H1 (cell line): Measurements from ENCODE around the gene ELMO3. TPM values are rescaled to one million over a fixed set of nuclear protein-coding genes. Genes with fewer than 3 reads are reported as not detected.

ENCODE experiments used
- CTCF ChIA-PET: fragments of 300-600 bp; sonication (Branson Sonifier 250); formaldehyde crosslinking; loops from one replicate; lab custom pipeline; 2021; ENCODE audit not compliant: partially characterized antibody; lab: Charles Lee
- POLR2A ChIA-PET: fragments of 300-600 bp; sonication (Branson Sonifier 250); formaldehyde crosslinking; loops from one replicate; lab custom pipeline; 2021; ENCODE audit warnings: inconsistent platforms; ENCODE audit not compliant: partially characterized antibody; lab: Charles Lee
- DNase-seq, 2 experiments: peaks; one replicate each; pipeline versions ENCODE4 v3.0.0 to v3.0.0-alpha.2; 2010 to 2022; ENCODE audit warnings: low spot score in 2 of 2, low read depth in 1 of 2, mixed read lengths in 1 of 2
- FAIRE-seq: peaks from 2 replicates; lab custom pipeline; 2011; peaks lifted over from hg19 to GRCh38; lab: Jason Lieb, UNC
- H2AFZ ChIP-seq: 2 replicates; pipeline ENCODE4 v1.8.1; 2012; ENCODE audit warnings: low read length, inconsistent platforms
- H2AK5ac ChIP-seq: 2 replicates; pipeline ENCODE4 v1.6.1; 2013; ENCODE audit warnings: low read depth, low read length
- H2BK120ac ChIP-seq: replicated peaks from 2 replicates; pipeline ENCODE3; 2013; ENCODE audit warnings: low read depth, low read length, inconsistent platforms
- H2BK12ac ChIP-seq: 2 replicates; pipeline ENCODE4 v1.6.1; 2013; ENCODE audit warnings: low read depth, low read length
- H2BK15ac ChIP-seq: 2 replicates; pipeline ENCODE4 v1.6.1; 2013; ENCODE audit warnings: low read length
- H2BK20ac ChIP-seq: 2 replicates; pipeline ENCODE4 v1.6.1; 2013; ENCODE audit warnings: low read length
- H2BK5ac ChIP-seq: 2 replicates; pipeline ENCODE4 v1.6.1; 2013; ENCODE audit warnings: low read depth, low read length
- H3K14ac ChIP-seq: 2 replicates; pipeline ENCODE4 v1.6.1; 2013; ENCODE audit warnings: inconsistent platforms; ENCODE audit not compliant: insufficient read length
- H3K18ac ChIP-seq: 2 replicates; pipeline ENCODE4 v1.6.1; 2013; ENCODE audit warnings: low read length; ENCODE audit errors: extremely low read depth
- H3K23ac ChIP-seq: 2 replicates; pipeline ENCODE4 v1.6.1; 2013; ENCODE audit warnings: inconsistent platforms; ENCODE audit not compliant: insufficient read length
- H3K23me2 ChIP-seq: 2 replicates; pipeline ENCODE4 v1.6.1; 2013; ENCODE audit warnings: low read depth, low read length
- H3K27ac ChIP-seq: 2 replicates; pipeline ENCODE4 v1.6.1; 2011; ENCODE audit warnings: low read depth, low read length, inconsistent platforms
- H3K27me3 ChIP-seq, 4 experiments: replicated peaks in 1 of 4; 1 replicate in 1 of 4; 2 replicates in 3 of 4; pipeline versions ENCODE4 v1.6.1 to v1.8.1; 2011 to 2013; ENCODE audit warnings: low read length in 3 of 4, mild to moderate bottlenecking in 3 of 4, inconsistent platforms in 2 of 4, mixed read lengths in 2 of 4, moderate library complexity in 1 of 4; ENCODE audit not compliant: control insufficient read depth in 3 of 4, insufficient read depth in 3 of 4; ENCODE audit errors: extremely low read depth in 1 of 4
- H3K36me3 ChIP-seq, 4 experiments: 2 replicates each; pipeline versions ENCODE4 v1.6.1 to v1.8.1; 2011 to 2013; ENCODE audit warnings: mild to moderate bottlenecking in 4 of 4, low read length in 3 of 4, moderate library complexity in 2 of 4, control low read depth in 1 of 4, inconsistent platforms in 1 of 4; ENCODE audit not compliant: insufficient read depth in 4 of 4, control insufficient read depth in 2 of 4
- H3K4ac ChIP-seq: replicated peaks from 2 replicates; pipeline ENCODE3; 2013; ENCODE audit warnings: low read length, low read depth, mixed read lengths, inconsistent platforms; ENCODE audit not compliant: insufficient read length
- H3K4me1 ChIP-seq, 4 experiments: replicated peaks in 1 of 4; 1 replicate in 1 of 4; 2 replicates in 3 of 4; pipeline versions ENCODE4 v1.6.1 to v1.8.1; 2011 to 2013; ENCODE audit warnings: low read length in 3 of 4, inconsistent platforms in 2 of 4, mixed read lengths in 1 of 4; ENCODE audit not compliant: insufficient read depth in 4 of 4, control insufficient read depth in 3 of 4
- H3K4me2 ChIP-seq, 2 experiments: 2 replicates each; pipeline versions ENCODE4 v1.6.1 to v1.8.1; 2011 to 2013; ENCODE audit warnings: low read depth in 2 of 2, low read length in 2 of 2, control low read depth in 1 of 2, inconsistent platforms in 1 of 2, mild to moderate bottlenecking in 1 of 2; ENCODE audit not compliant: insufficient read depth in 1 of 2
- H3K4me3 ChIP-seq, 4 experiments: fragments of 200-600, 300-600 bp in 1 of 4; sonication (generic), shearing (Covaris generic), sonication (Bioruptor Twin) in 1 of 4; 2 replicates each; pipeline versions ENCODE4 v1.5.1 to v1.8.1; 2011 to 2016; ENCODE audit warnings: low read length in 4 of 4, low read depth in 3 of 4, control low read depth in 2 of 4, inconsistent platforms in 2 of 4, mild to moderate bottlenecking in 2 of 4, mixed read lengths in 1 of 4, moderate library complexity in 1 of 4; ENCODE audit not compliant: insufficient read depth in 2 of 4; ENCODE audit errors: extremely low read depth in 1 of 4
- H3K56ac ChIP-seq: replicated peaks from 2 replicates; pipeline ENCODE3; 2013; ENCODE audit warnings: low read depth, mild to moderate bottlenecking, mixed read lengths, low read length, inconsistent platforms; ENCODE audit not compliant: insufficient read length
- H3K79me1 ChIP-seq: 2 replicates; pipeline ENCODE4 v1.6.1; 2013; ENCODE audit warnings: low read depth, low read length, control low read depth
- H3K79me2 ChIP-seq, 2 experiments: 2 replicates each; pipeline versions ENCODE4 v1.6.1 to v1.8.1; 2012 to 2013; ENCODE audit warnings: low read length in 2 of 2, mild to moderate bottlenecking in 2 of 2, inconsistent platforms in 1 of 2; ENCODE audit not compliant: insufficient read depth in 2 of 2, control insufficient read depth in 1 of 2
- H3K9ac ChIP-seq, 4 experiments: replicated peaks in 1 of 4; 1 replicate in 1 of 4; 2 replicates in 3 of 4; pipeline versions ENCODE4 v1.6.1 to v1.8.1; 2011 to 2013; ENCODE audit warnings: low read depth in 3 of 4, low read length in 3 of 4, control low read depth in 2 of 4, mild to moderate bottlenecking in 2 of 4, moderate library complexity in 2 of 4, inconsistent platforms in 1 of 4; ENCODE audit errors: extremely low read depth in 1 of 4
- H3K9me3 ChIP-seq, 2 experiments: 2 replicates each; pipeline versions ENCODE4 v1.6.1 to v1.8.1; 2012 to 2013; ENCODE audit warnings: mild to moderate bottlenecking in 2 of 2, moderate library complexity in 2 of 2, control low read depth in 1 of 2, inconsistent platforms in 1 of 2, low read depth in 1 of 2, low read length in 1 of 2, mixed read lengths in 1 of 2; ENCODE audit not compliant: insufficient read depth in 2 of 2
- H4K20me1 ChIP-seq, 2 experiments: replicated peaks in 1 of 2; 2 replicates each; pipeline versions ENCODE3 to v1.8.1; 2011 to 2013; ENCODE audit warnings: inconsistent platforms in 2 of 2, low read length in 2 of 2, mild to moderate bottlenecking in 1 of 2; ENCODE audit not compliant: insufficient read depth in 2 of 2, control insufficient read depth in 1 of 2
- H4K5ac ChIP-seq: 2 replicates; pipeline ENCODE4 v1.6.1; 2013; ENCODE audit warnings: low read length, low read depth, mixed read lengths, inconsistent platforms; ENCODE audit not compliant: insufficient read length
- H4K8ac ChIP-seq: 2 replicates; pipeline ENCODE4 v1.8.0; 2013; ENCODE audit warnings: mild to moderate bottlenecking, moderate library complexity, low read length, inconsistent platforms; ENCODE audit not compliant: insufficient read depth; ENCODE audit errors: extremely low read depth
- H4K91ac ChIP-seq: replicated peaks from 2 replicates; pipeline ENCODE3; 2013; ENCODE audit warnings: low read length, mixed read lengths, inconsistent platforms; ENCODE audit not compliant: insufficient read length
- ASH2L ChIP-seq: fragments of 200-600, 300-600 bp; sonication (generic); IDR thresholded peaks from one replicate; pipeline ENCODE4 v1.7.1; 2017; ENCODE audit warnings: low read length
- ATF3 ChIP-seq: IDR thresholded peaks from 2 replicates; pipeline ENCODE4 v1.6.1; 2011; ENCODE audit warnings: low read depth, mild to moderate bottlenecking, low read length; ENCODE audit not compliant: insufficient read depth
- CREB1 ChIP-seq: IDR thresholded peaks from 2 replicates; pipeline ENCODE4 v1.6.1; 2012; ENCODE audit warnings: inconsistent platforms
- EZH2 ChIP-seq: fragments of 200-600 bp; sonication (generic); IDR thresholded peaks from 2 replicates; pipeline ENCODE4 v1.7.1; 2012; ENCODE audit warnings: low read depth, mild to moderate bottlenecking, moderate library complexity, low read length, inconsistent platforms; ENCODE audit not compliant: severe bottlenecking
- GTF2F1 ChIP-seq: IDR thresholded peaks from 2 replicates; pipeline ENCODE4 v1.6.1; 2012; ENCODE audit warnings: low read depth, low read length, improper control_type of control experiment, borderline replicate concordance
- HDAC6 ChIP-seq: IDR thresholded peaks from one replicate; pipeline ENCODE4 v1.7.1; 2012; ENCODE audit warnings: low read depth, mild to moderate bottlenecking, inconsistent platforms, low read length, moderate library complexity
- JUND ChIP-seq: IDR thresholded peaks from 2 replicates; pipeline ENCODE4 v1.6.1; 2011; ENCODE audit warnings: mild to moderate bottlenecking, improper control_type of control experiment, low read length
- MAX ChIP-seq: IDR thresholded peaks from 2 replicates; pipeline ENCODE4 v1.6.1; 2012; ENCODE audit warnings: inconsistent platforms
- SIN3A ChIP-seq, 2 experiments: IDR thresholded peaks in 1 of 2; conservative IDR thresholded peaks in 1 of 2; 2 replicates each; pipeline ENCODE4 v1.6.1; 2011 to 2012; ENCODE audit warnings: low read length in 2 of 2, improper control_type of control experiment in 1 of 2, low read depth in 1 of 2, mild to moderate bottlenecking in 1 of 2
- WGBS, 2 experiments: shearing (Covaris generic) in 1 of 2; methylation state at CpG; one replicate each; pipeline versions ENCODE4 v1.1.6 to v1.1.7; 2013 to 2015; ENCODE audit warnings: low lambda C conversion rate in 2 of 2, mixed read lengths in 2 of 2, inconsistent platforms in 1 of 2, low coverage in 1 of 2, missing lambda C conversion rate in 1 of 2; ENCODE audit not compliant: insufficient replicate concordance in 2 of 2, insufficient coverage in 1 of 2, insufficient read length in 1 of 2; ENCODE audit errors: extremely low coverage in 1 of 2, missing lambda C conversion rate in 1 of 2; 5-methylcytosine and 5-hydroxymethylcytosine counted together
- polyA plus RNA-seq, 7 experiments: library from polyadenylated mRNA; depleted of rRNA in 3 of 7; stranded (reverse) in 5 of 7; unstranded in 2 of 7; fragments of >200 nt in 5 of 7; fragments of 200-250 nt in 2 of 7; gene quantifications; 1 replicate in 5 of 7; 2 replicates in 1 of 7; 4 replicates in 1 of 7; pipeline versions ENCODE4 v1.2.1 to v1.2.3, GENCODE V29; 2011 to 2013; ENCODE audit warnings: missing spikeins in 2 of 7, mixed read lengths in 2 of 7
- total RNA-seq: library from RNA; stranded (reverse); fragmentation: NEBNext Ultra II Directional; extraction: Animal tissue kit (Norgen Biotek cat#: 25700); gene quantifications from 2 replicates; pipeline ENCODE4 v1.2.1, GENCODE V29; 2021

Gene ELMO3
- total and polyA plus RNA-seq, 2 of the 8 experiments (the other 6 are each of a cell fraction or from before 2014, with no cell fraction given), result 9.6 to 10.9 TPM

GRCh38 chr16:67248401-67249177 lies 49.7 kb downstream of the ELMO3 start, which contains the start of gene SLC9A5:
Gene SLC9A5 (plus strand): TSS chr16:67248979. CDS start chr16:67249015, 36 bp downstream.
- H2BK20ac ChIP-seq, result no peak within 1 kb of the TSS
- H3K18ac ChIP-seq, result peak within 1 kb of the TSS; percentile 65
- H2BK5ac ChIP-seq, result 0 out of 2 replicates have a peak within 1 kb of the TSS, but pooled peaks have one; percentile 9
- H4K8ac ChIP-seq, result peak within 1 kb of the TSS; percentile 84
- H2AK5ac ChIP-seq, result no peak within 1 kb of the TSS
- peaks cover 0 to 2% (median 0%) of the 10 kb centered on the region in 4 experiments; a peak in 2 of 8 replicates for H3K36me3 ChIP-seq
- peak in 1 of 2 experiments; percentile 75 for DNase-seq
- peak within 1 kb of the TSS; percentile 51 for H4K91ac ChIP-seq
- peak within 1 kb of the TSS; percentile 73 for H3K4ac ChIP-seq
- H2BK15ac ChIP-seq, result 0 out of 2 replicates have a peak within 1 kb of the TSS, but pooled peaks have one; percentile 0
- peaks cover 5% of the 10 kb centered on the region; the same call in 1 of the 2 replicates for H3K79me1 ChIP-seq
- peaks cover 0 to 21% (median 13%) of the 10 kb centered on the region in 4 experiments; a peak in 5 of 7 replicates for H3K27me3 ChIP-seq
- H3K23ac ChIP-seq, result no peak within 1 kb of the TSS
- H3K56ac ChIP-seq, result peak within 1 kb of the TSS; percentile 60
- peak within 1 kb of the TSS; percentile 19 for H3K14ac ChIP-seq
- no peak for FAIRE-seq
- H3K4me1 ChIP-seq, result peaks cover 9 to 30% (median 13%) of the 10 kb centered on the region in 4 experiments
- H3K4me3 ChIP-seq, result peak within 1 kb of the TSS; percentile 55 to 71 (median 66)
- H4K20me1 ChIP-seq, result peaks cover 0 to 3% of the 10 kb centered on the region in 2 experiments
- ChIA-PET POLR2A (interaction anchor here (1.0 to 6.8 kb wide), 10 partner anchors 10 to 222 kb away, joined by 3 to 111 read pairs (median 6); no protein-coding TSS in a partner anchor), CTCF (interaction anchor here (0.8 to 4.4 kb wide), 11 partner anchors 11 to 145 kb away, joined by 3 to 33 read pairs (median 5); partner anchors contain the start of genes KCTD19 and LRRC36)
- H3K27ac ChIP-seq, result no peak within 1 kb of the TSS
- H2BK12ac ChIP-seq, result 0 out of 2 replicates have a peak within 1 kb of the TSS, but pooled peaks have one; percentile 52
- H3K9ac ChIP-seq, result peak within 1 kb of the TSS; percentile 47 to 74 (median 54)
- no peak within 1 kb of the TSS for H2AFZ ChIP-seq
- no peak within 1 kb of the TSS for H4K5ac ChIP-seq
- peaks cover 12% of the 10 kb centered on the region; the same call in 1 of the 2 replicates for H3K23me2 ChIP-seq
- H3K79me2 ChIP-seq, result peaks cover 0 to 16% of the 10 kb centered on the region in 2 experiments; a peak in 2 of 4 replicates
- 1% methylated on average over 21 of the region's 75 CpGs; no CpG with 5 or more reads in 1 of the 2 experiments for WGBS, 2 experiments
- no peak within 1 kb of the TSS for H2BK120ac ChIP-seq
- peak within 1 kb of the TSS; percentile 92 to 95 for H3K4me2 ChIP-seq
- H3K9me3 ChIP-seq, result no peaks in the 10 kb centered on the region
- TF ChIP-seq GTF2F1 (no peak), SIN3A (conservative IDR thresholded peaks at IDR 0.05 in 1 of 2, IDR thresholded peaks at IDR 0.05 in 1 of 2; ENCODE audit: low read depth in 1 of 2, low read length in 2 of 2) (peak in 1 of 2 experiments; percentile 14; a peak in 1 of 4 replicates), CREB1 (peak; percentile 61), JUND (no peak), HDAC6 (no peak), MAX (peak; percentile 63), ATF3 (0 out of 2 replicates have a peak, but pooled peaks have one; percentile 14), EZH2 (peak; percentile 2), ASH2L (peak; percentile 54)
